ENCODE data around the gene POLRMT.

- TF ChIP-seq CTCF (IDR thresholded peaks at IDR 0.05) = no peak
- TF ChIP-seq POLR2A (IDR thresholded peaks at IDR 0.05) = no peak
These were observed 29.0 kb upstream of the POLRMT start for GRCh38 chr19:662207-662961.

Measured in heart left ventricle (tissue), 13 donors.